ENCODE results near the gene FGFR3.

FGFR3 gene

DNA sequence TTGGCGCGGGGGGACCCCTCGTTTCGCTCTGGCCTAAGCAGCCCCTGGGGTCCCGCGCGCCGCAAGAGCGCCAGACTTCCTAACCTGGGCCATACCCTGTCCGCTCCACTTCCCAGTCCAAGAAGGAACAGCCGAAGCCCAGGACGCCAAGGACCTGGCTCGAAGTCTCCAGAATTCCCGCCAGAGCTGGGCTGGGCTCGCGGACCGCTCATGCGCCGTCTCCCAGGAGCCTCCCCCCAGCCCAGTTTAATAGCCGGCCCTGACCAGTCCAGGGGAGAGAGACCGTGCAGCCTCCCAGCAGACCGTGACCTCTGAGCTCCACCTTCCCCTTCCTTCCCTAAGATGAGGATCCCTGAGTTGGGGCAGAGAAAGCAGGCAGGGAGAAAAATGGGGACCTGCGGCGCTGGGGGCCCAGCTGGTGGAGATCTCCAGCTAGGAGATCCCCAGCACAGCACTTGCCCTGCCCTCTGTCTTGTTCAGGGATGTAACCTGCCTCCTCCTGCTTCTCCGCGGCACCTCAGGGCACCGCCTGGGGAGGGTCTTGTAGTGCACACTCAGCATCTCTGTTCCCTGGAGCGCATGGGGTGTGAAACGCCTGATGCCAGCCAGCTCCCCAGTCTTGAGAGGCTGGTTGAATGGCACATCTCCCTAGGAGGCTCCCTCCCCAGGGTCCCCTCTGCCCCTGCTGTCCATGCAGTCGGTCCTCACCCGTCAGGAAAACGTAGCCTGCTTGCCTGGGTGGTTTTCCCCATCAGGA lies 64.0 kb downstream of the FGFR3 start:
- no peak for DNase-seq

GRCh38 chr4:1857931-1858330 lies 64.8 kb downstream of the FGFR3 start:
- Histone ChIP-seq H3K27ac (ENCODE audit: low read length) (no peak overlapping the region), H3F3A (ENCODE audit: insufficient read depth, low read length) (no peaks in the 10 kb centered on the region), H3K36me3 (replicated peaks; ENCODE audit: insufficient read depth, low read length) (no peaks in the 10 kb centered on the region), H3K9ac (ENCODE audit: low read length) (no peak overlapping the region), H3K27me3 (replicated peaks; ENCODE audit: insufficient read depth, low read length) (no peaks in the 10 kb centered on the region), H3K9me3 (replicated peaks; ENCODE audit: insufficient read depth, low read length) (no peaks in the 10 kb centered on the region), H3K4me2 (ENCODE audit: low read depth, low read length) (no peak overlapping the region), H3K9me2 (replicated peaks; ENCODE audit: insufficient read depth, low read length) (no peaks in the 10 kb centered on the region), H3K4me1 (ENCODE audit: low read length) (peaks cover 5% of the 10 kb centered on the region), H3K4me3 (ENCODE audit: low read length) (no peak overlapping the region), H4K20me1 (ENCODE audit: insufficient read depth, low read length) (peaks cover 3% of the 10 kb centered on the region; the same call in 1 of the 2 replicates), H3K79me2 (ENCODE audit: low read length) (peaks cover 37% of the 10 kb centered on the region), H2AFZ (ENCODE audit: low read length) (no peak overlapping the region)
- TF ChIP-seq, protein P1, sequence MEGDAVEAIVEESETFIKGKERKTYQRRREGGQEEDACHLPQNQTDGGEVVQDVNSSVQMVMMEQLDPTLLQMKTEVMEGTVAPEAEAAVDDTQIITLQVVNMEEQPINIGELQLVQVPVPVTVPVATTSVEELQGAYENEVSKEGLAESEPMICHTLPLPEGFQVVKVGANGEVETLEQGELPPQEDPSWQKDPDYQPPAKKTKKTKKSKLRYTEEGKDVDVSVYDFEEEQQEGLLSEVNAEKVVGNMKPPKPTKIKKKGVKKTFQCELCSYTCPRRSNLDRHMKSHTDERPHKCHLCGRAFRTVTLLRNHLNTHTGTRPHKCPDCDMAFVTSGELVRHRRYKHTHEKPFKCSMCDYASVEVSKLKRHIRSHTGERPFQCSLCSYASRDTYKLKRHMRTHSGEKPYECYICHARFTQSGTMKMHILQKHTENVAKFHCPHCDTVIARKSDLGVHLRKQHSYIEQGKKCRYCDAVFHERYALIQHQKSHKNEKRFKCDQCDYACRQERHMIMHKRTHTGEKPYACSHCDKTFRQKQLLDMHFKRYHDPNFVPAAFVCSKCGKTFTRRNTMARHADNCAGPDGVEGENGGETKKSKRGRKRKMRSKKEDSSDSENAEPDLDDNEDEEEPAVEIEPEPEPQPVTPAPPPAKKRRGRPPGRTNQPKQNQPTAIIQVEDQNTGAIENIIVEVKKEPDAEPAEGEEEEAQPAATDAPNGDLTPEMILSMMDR (IDR thresholded peaks at IDR 0.05; ENCODE audit: low read length) = no peak
- DNase-seq = no peak

More for the DNA sequence above, 64.0 kb downstream of the FGFR3 start:
- Histone ChIP-seq H3K27ac (ENCODE audit: low read length) (peak overlapping the region; percentile 35; the same call in 1 of the 2 replicates), H3K9me3 (replicated peaks; ENCODE audit: insufficient read depth, low read length) (no peaks in the 10 kb centered on the region), H3K9ac (ENCODE audit: low read length) (peak overlapping the region; percentile 74), H3K9me2 (replicated peaks; ENCODE audit: insufficient read depth, low read length) (no peaks in the 10 kb centered on the region), H3K27me3 (replicated peaks; ENCODE audit: insufficient read depth, low read length) (no peaks in the 10 kb centered on the region), H3K4me2 (ENCODE audit: low read depth, low read length) (peak overlapping the region; percentile 97), H3K36me3 (replicated peaks; ENCODE audit: insufficient read depth, low read length) (no peaks in the 10 kb centered on the region), H2AFZ (ENCODE audit: low read length) (peak overlapping the region; percentile 80), H3K79me2 (ENCODE audit: low read length) (peaks cover 45% of the 10 kb centered on the region), H3K4me3 (ENCODE audit: low read length) (peak overlapping the region; percentile 98), H3K4me1 (ENCODE audit: low read length) (peaks cover 5% of the 10 kb centered on the region), H3F3A (ENCODE audit: insufficient read depth, low read length) (no peaks in the 10 kb centered on the region), H4K20me1 (ENCODE audit: insufficient read depth, low read length) (peaks cover 4% of the 10 kb centered on the region; the same call in 1 of the 2 replicates)
- no peak for TF ChIP-seq EZH2phosphoT487 (IDR thresholded peaks at IDR 0.05; ENCODE audit: low read length)
- no peak for TF ChIP-seq EZH2 (optimal IDR thresholded peaks at IDR 0.05; ENCODE audit: low read depth, low read length)
- TF ChIP-seq, protein P1 (IDR thresholded peaks at IDR 0.05; ENCODE audit: low read length) = no peak
